Fibroblast of lung (primary cell): ENCODE results near the gene POMZP3. TPM values are rescaled to one million over a fixed set of nuclear protein-coding genes. Genes with fewer than 3 reads are reported as not detected.
"Not testable (repeated sequence)": the region's sequence is repeated elsewhere in the genome, so short reads cannot be mapped to it uniquely, and the experiment has no call there.

ENCODE experiments used
- DNase-seq, 2 donors: peaks; one replicate each; pipeline versions ENCODE4 v3.0.0 to v3.0.0-alpha.2; 2010; ENCODE audit warnings: low read depth in 2 of 2
- H2AFZ ChIP-seq: 2 replicates; pipeline ENCODE4 v1.5.1; 2012; ENCODE audit warnings: low read length, control low read depth, inconsistent platforms
- H3K27ac ChIP-seq: 2 replicates; pipeline ENCODE4 v1.5.1; 2011; ENCODE audit warnings: low read length, control low read depth; ENCODE audit not compliant: insufficient read depth
- H3K27me3 ChIP-seq: 2 replicates; pipeline ENCODE4 v1.5.1; 2011; ENCODE audit warnings: mild to moderate bottlenecking, low read length; ENCODE audit not compliant: control insufficient read depth, insufficient read depth
- H3K36me3 ChIP-seq: 2 replicates; pipeline ENCODE4 v1.5.1; 2011; ENCODE audit warnings: low read length; ENCODE audit not compliant: control insufficient read depth, insufficient read depth
- H3K4me1 ChIP-seq: 2 replicates; pipeline ENCODE4 v1.5.1; 2011; ENCODE audit warnings: low read length; ENCODE audit not compliant: control insufficient read depth, insufficient read depth; ENCODE audit errors: extremely low read depth
- H3K4me2 ChIP-seq: 2 replicates; pipeline ENCODE4 v1.5.1; 2011; ENCODE audit warnings: low read length, control low read depth; ENCODE audit not compliant: insufficient read depth; ENCODE audit errors: extremely low read depth
- H3K4me3 ChIP-seq, 4 experiments: fragments of 200-600 bp in 1 of 4; sonication (generic) in 1 of 4; replicated peaks in 1 of 4; 2 replicates each; pipeline ENCODE4 v1.5.1; 2011 to 2016; ENCODE audit warnings: low read length in 4 of 4, low read depth in 3 of 4, mild to moderate bottlenecking in 3 of 4, control low read depth in 2 of 4, inconsistent platforms in 1 of 4, mixed read lengths in 1 of 4; ENCODE audit not compliant: insufficient read depth in 1 of 4; ENCODE audit errors: control extremely low read depth in 1 of 4
- H3K79me2 ChIP-seq: 2 replicates; pipeline ENCODE4 v1.5.1; 2012; ENCODE audit warnings: mild to moderate bottlenecking, low read length, inconsistent platforms; ENCODE audit not compliant: control insufficient read depth, insufficient read depth
- H3K9ac ChIP-seq: 2 replicates; pipeline ENCODE4 v1.5.1; 2011; ENCODE audit warnings: mild to moderate bottlenecking, low read length, control low read depth; ENCODE audit not compliant: insufficient read depth
- H3K9me3 ChIP-seq: 2 replicates; pipeline ENCODE4 v1.5.1; 2012; ENCODE audit warnings: low read depth, low read length; ENCODE audit not compliant: control insufficient read depth, insufficient read depth
- H4K20me1 ChIP-seq: 2 replicates; pipeline ENCODE4 v1.5.1; 2011; ENCODE audit warnings: low read length; ENCODE audit not compliant: control insufficient read depth, insufficient read depth; ENCODE audit errors: extremely low read depth
- CTCF ChIP-seq, 2 donors: IDR thresholded peaks in 1 of 2; conservative IDR thresholded peaks in 1 of 2; 1 replicate in 1 of 2; 2 replicates in 1 of 2; pipeline ENCODE4 v1.5.1; 2011 to 2012; ENCODE audit warnings: low read length in 2 of 2, control low read depth in 1 of 2, inconsistent platforms in 1 of 2, low read depth in 1 of 2, mild to moderate bottlenecking in 1 of 2
- polyA plus RNA-seq, 2 donors: library from polyadenylated mRNA; depleted of rRNA in 1 of 2; stranded (reverse) in 1 of 2; unstranded in 1 of 2; fragments of >200 nt; gene quantifications; 2 replicates each; pipeline ENCODE4 v1.2.1, GENCODE V29; 2011 to 2012; ENCODE audit warnings: missing spikeins in 1 of 2
- total RNA-seq: library from RNA; depleted of rRNA; stranded (reverse); fragments of >200 nt; gene quantifications from 2 replicates; pipeline ENCODE4 v1.2.1, GENCODE V29; 2014

The POMZP3 gene
- total and polyA plus RNA-seq, 2 donors (not counting 1 experiment from before 2014, with no cell fraction given): 1.3 to 13.6 TPM

GRCh38 chr7:76637061-76637691 lies 10.1 kb upstream of the POMZP3 start:
- not testable (repeated sequence) for H3K27ac ChIP-seq, H3K4me2 ChIP-seq, H2AFZ ChIP-seq, H3K4me3 ChIP-seq, H3K4me1 ChIP-seq, H3K9me3 ChIP-seq, H3K9ac ChIP-seq, H4K20me1 ChIP-seq, H3K79me2 ChIP-seq, H3K27me3 ChIP-seq, H3K36me3 ChIP-seq
- peak; percentile 24 to 32 for TF ChIP-seq CTCF (conservative IDR thresholded peaks at IDR 0.05 in 1 of 2, IDR thresholded peaks at IDR 0.05 in 1 of 2; ENCODE audit: low read depth in 1 of 2, low read length in 2 of 2)
- peak in 1 of 2 donors; percentile 6 for DNase-seq

DNA sequence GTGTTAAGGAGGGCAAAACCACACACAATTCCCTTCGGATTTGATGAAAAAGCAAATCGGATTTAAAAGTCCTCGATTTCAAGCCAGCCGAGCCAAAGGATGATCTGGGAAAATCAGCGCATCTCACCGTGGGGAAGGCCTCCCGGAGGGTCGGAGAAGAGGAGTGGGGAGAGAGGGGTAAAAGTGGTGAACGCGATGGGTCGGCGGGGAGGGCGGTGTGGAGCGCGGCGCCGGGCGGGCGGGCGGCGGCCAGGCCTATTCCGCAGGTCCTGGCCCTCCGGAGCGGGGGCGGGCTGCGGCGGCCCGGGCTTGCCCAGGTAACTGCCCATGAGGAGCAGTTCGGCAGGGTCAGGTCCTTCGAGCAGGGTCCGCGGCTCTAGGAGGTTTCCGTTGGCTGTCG lies 498 bp downstream of the POMZP3 start:
- Histone ChIP-seq H3K4me2 (peak overlapping the region; percentile 64), H3K4me3 (peak overlapping the region in 3 of 4 experiments; percentile 59 to 63 (median 60)), H3K9ac (peak overlapping the region; percentile 53), H3K27ac (peak overlapping the region; percentile 47)
- not testable (repeated sequence) for H3K9me3 ChIP-seq, H4K20me1 ChIP-seq, H3K4me1 ChIP-seq, H2AFZ ChIP-seq, H3K36me3 ChIP-seq, H3K79me2 ChIP-seq, H3K27me3 ChIP-seq
- peak; percentile 4 to 5 for DNase-seq

DNA sequence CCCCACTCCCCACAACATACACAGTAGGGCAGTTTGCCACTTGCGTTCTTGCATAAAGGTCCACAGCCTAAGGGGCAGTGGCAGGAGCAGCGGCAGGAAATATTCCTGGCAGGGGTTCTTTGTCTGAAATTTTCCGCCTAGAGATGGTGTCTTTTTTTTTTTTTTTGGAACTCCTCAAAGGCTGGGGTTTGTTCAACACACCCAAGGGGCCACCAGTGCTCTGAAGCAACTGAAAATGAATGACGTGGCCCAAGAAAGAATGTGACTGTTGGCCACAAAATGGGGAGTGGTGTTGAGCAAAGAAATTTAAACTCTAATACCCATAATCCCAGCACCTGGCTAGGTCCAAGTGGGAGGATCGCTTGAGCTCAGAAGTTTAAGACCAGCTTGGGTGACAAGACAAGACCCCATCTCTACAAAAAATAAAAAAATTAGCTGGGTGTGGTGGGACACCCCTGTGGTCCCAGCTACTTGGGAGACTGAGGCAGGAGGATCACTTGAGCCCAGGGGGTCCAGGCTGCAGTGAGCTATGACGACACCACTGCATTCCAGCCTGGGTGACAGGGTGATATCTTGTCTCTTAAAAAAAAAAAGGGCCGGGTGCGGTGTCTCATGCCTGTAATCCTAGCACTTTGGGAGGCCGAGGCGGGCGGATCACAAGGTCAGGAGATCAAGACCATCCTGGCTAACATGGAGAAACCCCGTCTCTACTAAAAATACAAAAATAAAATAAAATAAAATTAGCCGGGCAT lies 7.5 kb downstream of the POMZP3 start:
- not testable (repeated sequence) for DNase-seq, H3K4me1 ChIP-seq, H3K9ac ChIP-seq, H3K27me3 ChIP-seq, H3K4me2 ChIP-seq, H3K79me2 ChIP-seq, H2AFZ ChIP-seq, H3K27ac ChIP-seq, H3K4me3 ChIP-seq, H3K9me3 ChIP-seq, H4K20me1 ChIP-seq, H3K36me3 ChIP-seq

GRCh38 chr7:76613783-76614182 lies 13.3 kb downstream of the POMZP3 start:
- H3K4me2 ChIP-seq, H3K9me3 ChIP-seq, H3K79me2 ChIP-seq, H3K4me1 ChIP-seq, H3K4me3 ChIP-seq, H3K27me3 ChIP-seq, H3K27ac ChIP-seq, H4K20me1 ChIP-seq, H3K9ac ChIP-seq, H2AFZ ChIP-seq, H3K36me3 ChIP-seq: not testable (repeated sequence)
- peak in 1 of 2 donors; percentile 26 for TF ChIP-seq CTCF (conservative IDR thresholded peaks at IDR 0.05 in 1 of 2, IDR thresholded peaks at IDR 0.05 in 1 of 2; ENCODE audit: low read depth in 1 of 2, low read length in 2 of 2)
- DNase-seq: peak; percentile 43 to 56

DNA sequence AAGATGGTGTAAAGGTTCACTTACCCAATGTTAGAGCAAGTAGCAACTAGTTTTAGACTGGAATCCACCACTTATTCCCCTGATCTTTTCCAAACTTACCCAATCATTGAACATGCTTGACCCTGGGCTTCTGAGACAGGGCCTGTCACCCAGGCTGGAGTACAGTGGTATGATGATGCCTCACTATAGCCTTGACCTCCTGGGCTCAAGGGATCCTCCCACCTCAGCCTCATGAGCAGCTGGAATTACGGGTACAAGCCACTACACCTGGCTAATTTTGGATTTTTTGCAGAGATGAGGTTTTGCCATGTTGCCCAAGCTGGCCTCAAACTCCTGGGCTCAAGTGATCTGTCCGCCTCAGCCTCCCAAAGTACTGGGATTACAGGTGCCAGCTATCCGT lies 14.8 kb downstream of the POMZP3 start:
- H3K4me3 ChIP-seq, H3K27ac ChIP-seq, H2AFZ ChIP-seq, H3K36me3 ChIP-seq, H4K20me1 ChIP-seq, DNase-seq, H3K9me3 ChIP-seq, H3K9ac ChIP-seq, H3K79me2 ChIP-seq, H3K27me3 ChIP-seq, H3K4me2 ChIP-seq, H3K4me1 ChIP-seq: not testable (repeated sequence)
